ENCODE results near the gene TBC1D4.

- TF ChIP-seq CTCF (IDR thresholded peaks at IDR 0.05) (no peak), POLR2A (IDR thresholded peaks at IDR 0.05) (no peak)
Measured at GRCh38 chr13:75356421-75356820, 125.5 kb downstream of the TBC1D4 start.

All from prostate gland (tissue), 2 donors.